ENCODE results near the gene DPYSL4. TPM values are rescaled to one million over a fixed set of nuclear protein-coding genes. Genes with fewer than 3 reads are reported as not detected.

DPYSL4 gene
- total RNA-seq, 1 donor from 2014 or later = 17.7 TPM

- Mint-ChIP-seq H3K9me3 (no peaks in the 10 kb centered on the region), H3K4me1 (peaks cover 22% of the 10 kb centered on the region), H3K4me3 (peak overlapping the region; percentile 9), H3K27ac (no peak overlapping the region), H3K36me3 (no peaks in the 10 kb centered on the region), H3K27me3 (ENCODE audit: insufficient read depth, low read depth) (peaks cover 47% of the 10 kb centered on the region)
- Histone ChIP-seq H3K9ac (no peak overlapping the region), H3K4me3 (no peak overlapping the region), H3K9me3 (ENCODE audit: low read depth) (no peaks in the 10 kb centered on the region), H3K36me3 (no peaks in the 10 kb centered on the region), H3K79me2 (ENCODE audit: low read depth) (no peaks in the 10 kb centered on the region), H3F3A (ENCODE audit: low read depth) (peaks cover 9% of the 10 kb centered on the region), H4K20me1 (ENCODE audit: low read depth) (peaks cover 21% of the 10 kb centered on the region), H3K27me3 (peaks cover 79% of the 10 kb centered on the region), H3K4me2 (no peak overlapping the region), H2AFZ (replicated peaks) (no peak overlapping the region), H3K27ac (no peak overlapping the region), H3K4me1 (peaks cover 13% of the 10 kb centered on the region)
- no peak for DNase-seq (ENCODE audit: low spot score)
- no peak for TF ChIP-seq EZH2 (IDR thresholded peaks at IDR 0.05)
- TF ChIP-seq, protein P1, sequence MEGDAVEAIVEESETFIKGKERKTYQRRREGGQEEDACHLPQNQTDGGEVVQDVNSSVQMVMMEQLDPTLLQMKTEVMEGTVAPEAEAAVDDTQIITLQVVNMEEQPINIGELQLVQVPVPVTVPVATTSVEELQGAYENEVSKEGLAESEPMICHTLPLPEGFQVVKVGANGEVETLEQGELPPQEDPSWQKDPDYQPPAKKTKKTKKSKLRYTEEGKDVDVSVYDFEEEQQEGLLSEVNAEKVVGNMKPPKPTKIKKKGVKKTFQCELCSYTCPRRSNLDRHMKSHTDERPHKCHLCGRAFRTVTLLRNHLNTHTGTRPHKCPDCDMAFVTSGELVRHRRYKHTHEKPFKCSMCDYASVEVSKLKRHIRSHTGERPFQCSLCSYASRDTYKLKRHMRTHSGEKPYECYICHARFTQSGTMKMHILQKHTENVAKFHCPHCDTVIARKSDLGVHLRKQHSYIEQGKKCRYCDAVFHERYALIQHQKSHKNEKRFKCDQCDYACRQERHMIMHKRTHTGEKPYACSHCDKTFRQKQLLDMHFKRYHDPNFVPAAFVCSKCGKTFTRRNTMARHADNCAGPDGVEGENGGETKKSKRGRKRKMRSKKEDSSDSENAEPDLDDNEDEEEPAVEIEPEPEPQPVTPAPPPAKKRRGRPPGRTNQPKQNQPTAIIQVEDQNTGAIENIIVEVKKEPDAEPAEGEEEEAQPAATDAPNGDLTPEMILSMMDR (IDR thresholded peaks at IDR 0.05) = no peak
- TF ChIP-seq EZH2phosphoT487 (IDR thresholded peaks at IDR 0.05) = no peak
Measured at GRCh38 chr10:132180736-132181135, 6.0 kb upstream of the DPYSL4 start.

DNA sequence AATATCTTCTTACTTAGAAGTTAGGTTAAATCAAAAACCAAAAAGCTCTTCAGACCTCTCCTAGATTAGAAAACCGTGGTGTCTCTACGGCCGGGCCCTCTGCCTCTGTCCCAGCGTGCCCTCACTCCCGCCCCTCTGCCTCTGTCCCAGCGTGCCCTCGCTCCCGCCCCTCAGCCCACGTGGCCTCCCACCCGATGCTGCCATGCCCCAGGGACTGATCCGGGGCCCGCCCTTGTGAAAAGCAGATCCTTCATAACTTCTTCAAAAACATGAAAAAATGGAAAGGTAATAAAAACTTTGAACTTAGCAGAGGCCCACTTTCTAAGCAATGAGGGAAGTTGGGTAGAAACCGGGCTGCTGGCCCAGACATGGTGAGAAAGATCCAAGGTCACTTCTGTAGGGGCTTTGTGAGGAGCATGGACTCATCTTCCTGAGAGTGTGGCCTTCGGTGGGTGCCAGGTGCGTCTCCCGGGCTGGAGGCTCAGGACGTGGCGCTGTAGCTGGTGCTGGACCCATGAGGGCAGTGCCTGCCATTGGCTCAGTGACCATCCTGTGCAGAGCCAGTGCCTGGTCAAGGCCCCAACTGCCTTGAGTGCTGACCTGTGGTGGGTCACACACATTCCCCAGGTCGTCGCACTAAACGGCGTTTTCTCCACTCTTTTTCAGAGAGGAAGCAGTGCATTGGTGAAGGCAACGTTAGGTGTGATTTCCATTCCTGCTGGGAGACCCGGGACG is 4.9 kb upstream of the DPYSL4 start:
- Histone ChIP-seq H3K27ac (no peak overlapping the region), H3F3A (ENCODE audit: low read depth) (peaks cover 6% of the 10 kb centered on the region), H3K27me3 (peaks cover 79% of the 10 kb centered on the region), H3K9me3 (ENCODE audit: low read depth) (no peaks in the 10 kb centered on the region), H3K9ac (no peak overlapping the region), H3K36me3 (no peaks in the 10 kb centered on the region), H4K20me1 (ENCODE audit: low read depth) (peaks cover 27% of the 10 kb centered on the region), H3K4me1 (peaks cover 8% of the 10 kb centered on the region), H3K79me2 (ENCODE audit: low read depth) (no peaks in the 10 kb centered on the region), H2AFZ (replicated peaks) (no peak overlapping the region), H3K4me3 (no peak overlapping the region), H3K4me2 (no peak overlapping the region)
- DNase-seq (ENCODE audit: low spot score) = no peak
- Mint-ChIP-seq H3K27ac (no peak overlapping the region), H3K4me1 (peaks cover 11% of the 10 kb centered on the region), H3K36me3 (no peaks in the 10 kb centered on the region), H3K9me3 (no peaks in the 10 kb centered on the region), H3K4me3 (no peak overlapping the region), H3K27me3 (ENCODE audit: insufficient read depth, low read depth) (peaks cover 43% of the 10 kb centered on the region)
- TF ChIP-seq, protein P1 (IDR thresholded peaks at IDR 0.05) = no peak

DNA sequence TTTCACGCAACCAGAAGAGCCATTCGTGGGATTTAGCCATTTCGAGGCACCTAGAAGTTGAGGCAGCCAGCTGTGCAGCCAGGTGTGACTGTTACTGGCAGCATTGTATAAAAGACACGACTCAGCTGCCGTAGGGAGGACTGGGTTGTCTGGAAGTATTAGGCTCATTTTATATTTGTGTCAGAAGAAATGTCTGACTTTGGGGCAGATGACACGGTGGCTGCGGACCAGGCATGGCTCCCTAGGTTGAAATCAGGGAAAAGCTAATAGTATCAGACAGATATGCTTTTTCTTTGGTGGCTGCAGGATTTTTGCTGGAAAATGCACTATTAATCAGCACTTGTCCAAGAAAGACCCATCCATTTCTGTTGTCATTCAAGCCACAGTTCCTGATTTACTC is 4.2 kb upstream of the DPYSL4 start:
- peaks cover 6% of the 10 kb centered on the region for H3K4me1 ChIP-seq
- H3K27ac ChIP-seq = no peak overlapping the region
- H3K4me3 ChIP-seq = no peak overlapping the region
- no peak overlapping the region for H2AFZ ChIP-seq (replicated peaks)
- no peak overlapping the region for H3K4me2 ChIP-seq
- no peak for DNase-seq (ENCODE audit: low spot score)
- no peaks in the 10 kb centered on the region for H3K36me3 Mint-ChIP-seq
- peaks cover 29% of the 10 kb centered on the region for H4K20me1 ChIP-seq (ENCODE audit: low read depth)
- H3K9me3 ChIP-seq (ENCODE audit: low read depth) = no peaks in the 10 kb centered on the region
- H3K4me3 Mint-ChIP-seq = no peak overlapping the region
- no peak overlapping the region for H3K9ac ChIP-seq
- H3F3A ChIP-seq (ENCODE audit: low read depth) = peaks cover 6% of the 10 kb centered on the region
- TF ChIP-seq EZH2 (IDR thresholded peaks at IDR 0.05) = no peak
- TF ChIP-seq, protein P1 (IDR thresholded peaks at IDR 0.05) = no peak
- TF ChIP-seq EZH2phosphoT487 (IDR thresholded peaks at IDR 0.05) = no peak
- H3K36me3 ChIP-seq = no peaks in the 10 kb centered on the region
- H3K27ac Mint-ChIP-seq = no peak overlapping the region
- peaks cover 80% of the 10 kb centered on the region for H3K27me3 ChIP-seq
- H3K27me3 Mint-ChIP-seq (ENCODE audit: insufficient read depth, low read depth) = peaks cover 41% of the 10 kb centered on the region
- H3K9me3 Mint-ChIP-seq = no peaks in the 10 kb centered on the region
- H3K79me2 ChIP-seq (ENCODE audit: low read depth) = no peaks in the 10 kb centered on the region
- H3K4me1 Mint-ChIP-seq = peaks cover 4% of the 10 kb centered on the region
